NCI-H2029 (cell line): Measurements from ENCODE around the gene POFUT2.
"Not testable (repeated sequence)": the region's sequence is repeated elsewhere in the genome, so short reads cannot be mapped to it uniquely, and the experiment has no call there.

Source experiments
- DNase-seq: peaks from one replicate; lab custom pipeline; 2025; lab: John Stamatoyannopoulos, UW

POFUT2 gene

DNA sequence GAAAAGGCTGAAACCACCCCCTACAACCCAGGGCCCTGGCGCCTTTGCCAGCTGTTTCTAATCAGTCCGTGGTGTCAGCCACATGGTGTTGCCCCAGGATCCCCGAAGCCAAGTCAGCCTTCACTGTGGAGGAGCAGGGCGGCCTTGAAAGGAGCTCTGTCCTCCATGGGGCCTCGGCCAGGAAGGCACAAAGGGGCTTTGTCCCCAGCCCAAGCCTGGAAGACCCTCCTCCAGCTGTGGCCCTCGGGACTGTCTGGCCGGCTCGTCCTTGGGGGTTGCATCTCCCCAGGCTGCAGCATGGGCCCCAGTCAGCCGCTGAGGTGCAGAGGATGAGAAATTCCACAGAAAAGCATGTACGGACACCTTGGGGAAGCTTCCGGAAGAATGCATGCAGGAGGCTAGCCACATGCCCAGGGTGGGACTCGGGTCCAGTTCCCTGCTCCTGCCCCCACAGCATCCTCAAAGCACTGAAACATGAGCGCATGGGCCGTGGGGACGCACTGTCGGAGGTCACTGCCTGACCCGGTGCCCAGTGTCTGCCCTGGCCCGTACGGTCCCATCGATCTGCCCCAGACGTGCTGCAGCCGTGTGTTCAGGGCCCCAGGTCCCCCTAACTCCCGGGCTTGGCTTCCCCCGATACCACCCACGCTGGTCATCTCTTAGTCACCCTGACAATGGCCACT lies 38.6 kb upstream of the POFUT2 start:
- no peak for DNase-seq

GRCh38 chr21:45325206-45326168 lies 37.8 kb upstream of the POFUT2 start:
- DNase-seq: no peak

- DNase-seq: no peak
Measured at GRCh38 chr21:45324489-45325205, 37.0 kb upstream of the POFUT2 start.

GRCh38 chr21:45323487-45324311 lies 36.0 kb upstream of the POFUT2 start:
- DNase-seq: no peak

DNA sequence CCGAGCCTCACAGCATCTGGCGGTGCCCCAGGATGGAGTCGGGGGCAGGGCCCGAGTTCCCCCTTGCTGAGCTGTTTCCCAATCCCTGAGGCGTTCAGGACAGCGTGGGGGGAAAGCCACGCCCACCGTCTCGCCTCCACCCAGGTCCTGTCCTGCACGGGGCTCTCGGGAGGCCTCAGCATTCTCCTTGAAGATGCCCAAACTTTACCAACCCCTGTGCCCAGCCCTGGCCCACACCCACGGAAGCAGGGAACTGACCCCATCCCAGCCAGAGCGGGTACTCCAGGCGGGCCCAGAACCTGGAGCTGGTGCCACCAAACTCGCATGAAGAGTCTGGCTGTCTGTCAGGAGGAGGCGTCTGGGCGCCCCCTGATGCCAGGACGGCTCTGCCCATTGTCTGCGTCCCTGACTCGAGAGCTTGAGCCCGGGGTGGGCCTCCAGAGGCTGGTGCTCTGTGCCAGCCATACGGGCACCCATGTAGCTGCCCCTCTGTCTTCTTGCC lies 35.3 kb upstream of the POFUT2 start:
- no peak for DNase-seq

GRCh38 chr21:45322231-45322959 lies 34.7 kb upstream of the POFUT2 start:
- no peak for DNase-seq

DNA sequence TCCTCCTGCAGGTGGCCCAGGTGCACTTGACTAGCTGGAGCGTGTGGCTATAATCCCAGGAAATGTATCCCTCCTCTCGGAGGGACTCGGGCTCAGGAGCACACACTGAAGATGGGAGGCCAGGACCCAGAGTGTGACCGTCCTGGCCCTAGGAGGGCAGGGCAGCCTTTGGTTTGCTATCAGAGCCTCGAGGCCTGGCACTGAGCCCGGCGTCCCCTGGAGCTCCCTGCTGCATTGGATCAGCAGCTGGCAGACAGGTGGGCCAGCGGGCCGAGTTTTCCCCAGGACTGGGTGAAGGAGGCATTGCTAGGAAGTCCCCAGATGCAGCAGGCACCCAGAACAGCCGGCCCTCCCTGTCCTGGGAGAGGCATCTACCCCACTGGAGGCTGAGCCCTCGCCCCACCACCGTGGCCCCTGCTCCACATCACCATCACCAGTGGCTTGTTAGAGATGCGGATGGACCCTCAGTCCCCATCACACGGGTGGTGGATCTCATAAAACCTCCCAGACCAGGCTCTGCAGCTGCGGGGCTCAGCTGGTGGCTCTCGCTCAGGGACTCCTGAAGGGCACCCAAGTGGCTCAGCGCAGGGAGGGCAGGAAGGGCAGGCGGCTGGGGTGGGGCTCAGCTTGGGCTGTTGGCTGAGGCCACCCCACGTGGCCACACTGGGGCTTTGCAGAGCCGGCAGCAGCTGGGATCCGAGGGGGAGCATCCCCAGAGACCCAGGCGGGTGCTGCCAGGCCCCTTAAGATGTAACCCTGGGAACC lies 32.7 kb upstream of the POFUT2 start:
- DNase-seq: no peak

- DNase-seq: no peak
Measured at GRCh38 chr21:45319461-45320211, 31.9 kb upstream of the POFUT2 start.

GRCh38 chr21:45318556-45319404 lies 31.1 kb upstream of the POFUT2 start:
- no peak for DNase-seq

DNA sequence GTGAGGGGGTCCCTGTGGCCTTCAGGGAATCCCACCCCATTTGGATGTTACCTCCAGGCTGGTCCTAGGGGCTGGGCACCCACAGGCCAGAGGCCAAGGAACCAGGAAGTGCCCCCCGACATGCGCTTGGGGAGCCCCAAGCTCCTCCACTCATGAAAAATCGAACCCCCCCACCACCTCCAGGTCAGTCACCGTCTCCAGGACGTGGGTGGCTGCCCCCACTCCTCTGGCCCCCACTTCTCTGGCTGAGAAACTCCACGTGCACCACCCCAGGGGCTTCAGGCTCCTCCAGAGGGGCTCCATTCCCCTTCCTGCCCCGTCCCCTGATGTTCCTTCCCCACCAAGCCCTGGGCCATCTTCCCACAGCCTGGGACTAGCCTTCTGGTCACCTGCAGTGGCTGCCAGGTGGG lies 30.5 kb upstream of the POFUT2 start:
- DNase-seq: no peak

DNA sequence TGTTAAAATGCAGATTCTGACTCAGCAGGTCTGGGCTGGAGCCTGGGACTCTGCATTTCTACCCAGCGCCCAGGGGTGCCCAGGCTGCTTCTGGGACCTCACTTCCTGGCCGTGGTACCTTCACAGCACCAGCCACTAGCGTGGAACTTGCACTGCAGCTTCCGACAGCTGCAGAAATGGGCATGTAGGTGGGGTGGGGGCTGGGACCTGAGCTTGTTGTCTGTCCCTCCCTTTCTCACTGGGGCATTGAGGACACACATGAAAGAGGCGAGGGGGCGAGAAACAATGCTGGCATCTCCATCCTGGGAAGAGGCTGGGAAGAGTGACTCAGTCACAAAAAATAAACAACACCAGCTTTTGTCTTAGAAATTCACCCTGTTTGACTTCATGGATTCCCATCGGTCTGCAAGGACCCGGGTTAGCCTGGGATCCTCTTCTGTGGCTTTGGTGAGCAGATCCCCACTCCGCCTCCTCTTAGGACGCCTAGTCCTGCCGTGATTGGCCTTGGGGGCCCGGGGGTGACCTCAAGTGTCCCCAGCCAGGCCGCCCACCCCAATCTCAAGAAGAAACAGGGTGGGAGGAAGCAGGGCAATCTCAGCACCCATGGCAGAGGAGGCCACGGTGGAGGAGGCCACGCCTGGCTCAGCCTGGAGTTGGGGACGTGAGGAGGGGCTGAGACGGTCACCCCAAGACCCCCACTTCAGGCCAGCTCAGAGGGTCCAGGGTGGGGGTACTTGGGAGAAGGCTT lies 29.9 kb upstream of the POFUT2 start:
- DNase-seq: no peak

DNA sequence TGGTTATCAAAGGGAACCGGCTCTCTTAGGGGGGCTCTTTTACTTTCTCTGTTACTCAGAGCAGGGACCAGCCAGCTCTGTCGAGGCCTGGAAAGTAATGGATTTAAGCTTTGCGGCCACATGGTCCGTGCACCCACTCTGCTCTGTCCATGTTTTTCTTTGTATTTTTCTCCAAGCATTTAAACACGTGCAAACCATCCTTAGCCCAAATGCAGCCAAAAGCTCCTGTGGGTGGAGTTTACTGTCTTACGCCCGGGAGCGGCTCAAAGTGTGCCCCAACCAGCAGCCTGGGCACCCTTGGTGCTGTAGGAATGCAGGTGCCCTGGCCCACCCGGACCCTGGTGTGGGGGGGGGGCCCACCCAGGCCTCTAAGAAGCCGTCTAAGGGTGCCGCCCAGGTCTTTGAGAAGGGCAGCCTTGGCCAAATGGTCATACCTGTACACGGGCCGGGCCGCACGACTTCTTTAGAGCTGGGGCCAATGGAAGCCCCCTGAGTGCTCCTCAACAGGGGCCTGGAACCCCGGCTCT lies 29.2 kb upstream of the POFUT2 start:
- DNase-seq: no peak

- DNase-seq: not testable (repeated sequence)
Measured at GRCh38 chr21:45315676-45316470, 28.2 kb upstream of the POFUT2 start.

- no peak for DNase-seq
Measured at GRCh38 chr21:45313682-45314081, 26.0 kb upstream of the POFUT2 start.

DNA sequence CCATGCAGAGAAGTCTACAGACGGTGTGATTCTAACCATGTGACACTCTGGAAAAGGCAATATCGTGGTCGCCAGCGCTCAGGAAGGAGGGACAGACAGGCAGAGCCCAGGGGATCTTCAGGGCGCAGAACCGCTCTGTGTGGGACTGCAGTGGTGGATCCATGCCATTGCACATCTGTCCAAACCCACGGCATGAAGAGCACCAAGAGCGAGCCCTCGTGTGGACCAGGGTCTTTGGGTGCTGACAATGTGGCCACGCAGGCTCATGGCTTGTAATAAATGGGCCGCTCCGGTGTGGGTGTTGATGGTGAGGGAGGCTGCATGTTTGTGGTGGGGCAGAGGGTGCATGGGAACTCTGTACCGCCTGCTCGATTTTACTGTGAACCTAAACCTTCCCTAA lies 25.3 kb upstream of the POFUT2 start:
- DNase-seq: no peak

- DNase-seq: no peak
Measured at GRCh38 chr21:45312296-45312695, 24.6 kb upstream of the POFUT2 start.

DNA sequence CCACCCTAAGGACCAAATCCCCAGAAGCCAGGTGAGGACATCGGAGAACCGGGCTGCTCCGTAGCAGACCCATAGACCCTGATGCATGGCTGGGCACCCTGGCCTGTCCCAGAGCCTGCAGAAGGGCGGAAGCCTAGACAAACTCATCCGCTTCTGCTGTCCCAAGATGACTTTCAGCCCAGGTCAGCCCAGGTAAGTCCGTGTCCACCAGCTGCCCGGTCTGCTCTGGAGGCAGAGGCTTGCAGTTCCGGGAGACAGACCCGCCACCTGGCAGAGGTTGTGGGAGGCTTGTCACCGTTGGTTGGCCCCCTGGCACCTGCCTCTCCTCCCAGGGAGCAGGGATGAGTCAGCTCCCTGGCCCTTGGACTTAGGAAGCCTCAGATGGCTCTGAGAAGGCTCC lies 22.8 kb upstream of the POFUT2 start:
- DNase-seq: no peak
